Uterus (tissue), 4 donors: ENCODE measurements around the gene RRAS. TPM values are rescaled to one million over a fixed set of nuclear protein-coding genes. Genes with fewer than 3 reads are reported as not detected.
"Not testable (repeated sequence)": the region's sequence is repeated elsewhere in the genome, so short reads cannot be mapped to it uniquely, and the experiment has no call there.

Experiments used
- DNase-seq, 2 donors: peaks; one replicate each; pipeline ENCODE4 v3.0.0-alpha.2; 2019 to 2020
- H3K27ac ChIP-seq, 2 donors: fragments of 200-600 bp; sonication (generic); 1 replicate in 1 of 2; 2 replicates in 1 of 2; pipeline ENCODE4 v1.5.1; 2016 to 2018
- H3K27me3 ChIP-seq, 2 donors: fragments of 200-600 bp; sonication (generic); one replicate each; pipeline ENCODE4 v1.5.1; 2018 to 2019; ENCODE audit warnings: control low read depth in 1 of 2
- H3K36me3 ChIP-seq, 2 donors: fragments of 200-600 bp; sonication (generic); one replicate each; pipeline ENCODE4 v1.5.1; 2019; ENCODE audit warnings: control low read depth in 1 of 2
- H3K4me1 ChIP-seq, 2 donors: fragments of 200-600 bp; sonication (generic); one replicate each; pipeline ENCODE4 v1.5.1; 2018 to 2019; ENCODE audit warnings: control low read depth in 1 of 2
- H3K4me3 ChIP-seq, 2 donors: fragments of 200-600 bp; sonication (generic); 1 replicate in 1 of 2; 2 replicates in 1 of 2; pipeline ENCODE4 v1.5.1; 2018 to 2019; ENCODE audit warnings: mild to moderate bottlenecking in 1 of 2
- H3K9me3 ChIP-seq, 2 donors: fragments of 200-600 bp; sonication (generic); one replicate each; pipeline ENCODE4 v1.5.1; 2019; ENCODE audit warnings: control low read depth in 1 of 2
- CTCF ChIP-seq, 4 experiments: fragments of 200-600 bp in 2 of 4; fragments of 450-650 bp in 2 of 4; sonication (generic) in 2 of 4; IDR thresholded peaks; one replicate each; pipeline ENCODE4 v1.5.1; 2016 to 2019; ENCODE audit warnings: antibody characterized with exemption in 4 of 4, mild to moderate bottlenecking in 2 of 4, moderate library complexity in 1 of 4
- POLR2A ChIP-seq, 2 donors: fragments of 450-650 bp; IDR thresholded peaks; one replicate each; pipeline ENCODE4 v1.6.1; 2016; ENCODE audit warnings: antibody characterized with exemption in 2 of 2, mild to moderate bottlenecking in 1 of 2, moderate library complexity in 1 of 2
- intact Hi-C: fragments of 100-400 bp; cut with DNase I; formaldehyde crosslinking; loops from one replicate; pipeline ENCODE4 v1.15.1; 2023; ENCODE audit warnings: low total_unique reads
- total RNA-seq, 4 donors: library from RNA; depleted of rRNA in 3 of 4; stranded (reverse); fragments of >200 nt in 3 of 4; gene quantifications; one replicate each; pipeline versions ENCODE4 v1.1.0 to v1.2.4, GENCODE V29; 2014 to 2023
- donor health status: DM: yes; HTN: yes; CAD: no.

Gene RRAS
- total RNA-seq, 4 donors from 2014 or later, result 17.1 to 106 (median 47.7) TPM

DNA sequence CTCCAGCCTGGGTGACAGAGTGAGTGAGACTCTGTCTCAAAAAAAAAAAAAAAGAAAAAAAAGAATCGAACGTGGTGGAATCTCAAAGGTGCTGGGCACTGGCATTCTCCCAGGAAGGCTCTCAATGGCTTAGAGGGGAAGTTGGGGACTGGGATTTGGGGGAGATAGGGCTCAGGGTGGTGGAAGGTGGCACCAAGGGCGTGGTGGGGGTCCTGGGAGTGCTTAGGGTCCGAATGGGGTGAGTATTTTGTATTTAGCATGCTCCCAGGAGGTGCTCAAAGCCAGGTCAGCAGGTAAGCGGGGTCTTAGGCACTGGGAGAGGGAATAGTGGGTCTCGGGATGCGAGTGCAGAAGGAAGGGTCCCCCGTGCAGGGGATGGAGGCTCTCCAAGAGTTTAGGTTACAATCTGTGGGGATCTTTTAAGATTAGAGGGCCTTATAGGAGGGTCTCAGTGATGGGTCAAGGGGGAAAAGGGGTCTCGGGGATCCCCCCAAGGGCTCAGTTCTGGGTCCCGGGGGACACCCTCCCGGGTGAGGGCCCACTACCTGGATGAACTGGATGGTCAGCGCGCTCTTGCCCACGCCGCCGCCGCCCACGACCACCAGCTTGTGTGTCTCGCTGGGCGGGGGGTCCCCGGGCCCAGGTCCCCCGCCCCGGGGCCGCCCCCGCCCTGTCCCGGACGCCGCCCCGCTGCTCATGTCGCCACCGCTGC lies 386 bp downstream of the RRAS start:
- intact Hi-C loops, result no loop called here
- no peak for TF ChIP-seq CTCF (IDR thresholded peaks at IDR 0.05)
- TF ChIP-seq POLR2A (IDR thresholded peaks at IDR 0.05), result peak in 1 of 2 donors; percentile 57
- no peaks in the 10 kb centered on the region for H3K9me3 ChIP-seq
- peak; percentile 52 to 63 for DNase-seq
- H3K27ac ChIP-seq, result peak overlapping the region; percentile 97 to 99
- H3K4me3 ChIP-seq, result peak overlapping the region; percentile 72 to 73
- no peaks in the 10 kb centered on the region for H3K27me3 ChIP-seq
- no peaks in the 10 kb centered on the region for H3K36me3 ChIP-seq
- peaks cover 4 to 14% of the 10 kb centered on the region in 2 donors for H3K4me1 ChIP-seq

GRCh38 chr19:49637821-49638738 lies 1.9 kb downstream of the RRAS start:
- no peaks in the 10 kb centered on the region for H3K27me3 ChIP-seq
- TF ChIP-seq CTCF (IDR thresholded peaks at IDR 0.05) (no peak), POLR2A (IDR thresholded peaks at IDR 0.05) (peak in 1 of 2 donors; percentile 23)
- peak overlapping the region; percentile 72 to 73 for H3K4me3 ChIP-seq
- H3K9me3 ChIP-seq, result no peaks in the 10 kb centered on the region
- no peaks in the 10 kb centered on the region for H3K36me3 ChIP-seq
- DNase-seq, result peak; percentile 85 to 86
- intact Hi-C loops, result no loop called here
- H3K4me1 ChIP-seq, result peaks cover under 1 to 5% of the 10 kb centered on the region in 2 donors
- H3K27ac ChIP-seq, result peak overlapping the region; percentile 97 to 99

DNA sequence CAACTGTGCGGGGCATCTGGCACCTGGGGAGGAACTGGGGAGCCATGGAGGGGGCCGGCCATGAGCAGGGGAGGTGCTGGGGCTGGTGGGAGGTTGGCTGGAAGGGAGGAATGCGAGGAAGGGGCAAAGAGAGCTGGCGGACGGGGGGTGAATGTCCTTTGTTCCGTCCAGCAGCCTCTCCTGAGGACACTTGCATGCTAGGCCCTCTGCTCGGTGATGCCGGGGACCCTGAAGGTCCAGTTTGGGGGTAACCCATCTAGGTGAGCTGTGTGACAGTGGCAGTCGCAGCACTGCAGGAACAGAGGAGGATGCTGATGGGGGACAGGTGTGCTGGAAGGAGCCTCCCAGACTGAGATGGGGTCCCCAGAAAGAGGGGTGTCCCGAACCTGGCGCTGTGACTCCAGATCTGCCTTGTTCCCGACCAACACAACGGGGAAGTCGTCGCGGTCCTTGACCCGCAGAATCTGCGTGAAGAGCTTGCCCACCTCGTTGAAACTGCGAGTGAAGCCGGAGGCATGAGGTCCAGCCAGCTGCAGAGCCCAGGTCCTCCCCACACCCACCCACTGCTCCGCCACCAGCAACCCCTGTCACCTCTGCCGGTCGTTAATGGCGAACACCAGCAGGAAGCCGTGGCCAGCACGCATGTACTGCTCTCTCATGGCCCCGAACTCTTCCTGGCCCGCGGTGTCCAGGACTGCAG lies 3.6 kb downstream of the RRAS start:
- H3K27me3 ChIP-seq, result no peaks in the 10 kb centered on the region
- H3K4me3 ChIP-seq, result no peak overlapping the region
- no peaks in the 10 kb centered on the region for H3K36me3 ChIP-seq
- no peaks in the 10 kb centered on the region for H3K9me3 ChIP-seq
- H3K4me1 ChIP-seq, result no peaks in the 10 kb centered on the region
- no peak overlapping the region for H3K27ac ChIP-seq
- intact Hi-C loops, result no loop called here
- DNase-seq, result no peak
- no peak for TF ChIP-seq CTCF (IDR thresholded peaks at IDR 0.05)
- TF ChIP-seq POLR2A (IDR thresholded peaks at IDR 0.05), result no peak

- Histone ChIP-seq H3K4me3 (no peak overlapping the region), H3K4me1 (no peaks in the 10 kb centered on the region), H3K27ac (no peak overlapping the region), H3K36me3 (no peaks in the 10 kb centered on the region), H3K9me3 (no peaks in the 10 kb centered on the region), H3K27me3 (no peaks in the 10 kb centered on the region)
- DNase-seq, result no peak
- no peak for TF ChIP-seq CTCF (IDR thresholded peaks at IDR 0.05)
- no peak for TF ChIP-seq POLR2A (IDR thresholded peaks at IDR 0.05)
- intact Hi-C loops, result no loop called here
Measured at GRCh38 chr19:49635530-49636232, 4.3 kb downstream of the RRAS start.

DNA sequence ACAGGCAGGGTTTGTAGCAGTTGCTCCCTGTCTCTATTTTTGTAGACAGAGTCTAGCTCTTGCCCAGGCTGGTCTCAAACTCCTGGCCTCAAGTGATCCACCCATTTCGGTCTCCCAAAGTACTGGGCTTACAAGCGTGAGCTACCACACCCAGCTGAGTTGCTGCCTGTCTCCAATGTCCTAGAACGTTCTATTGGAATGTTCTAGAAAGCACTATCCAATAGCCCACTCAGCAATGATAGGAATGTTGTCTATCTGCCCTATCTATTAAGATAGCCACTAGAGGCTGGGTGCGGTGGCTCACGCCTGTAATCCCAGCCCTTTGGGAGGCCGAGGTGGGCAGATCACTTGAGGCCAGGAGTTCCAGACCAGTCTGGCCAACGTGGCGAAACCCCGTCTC lies 6.7 kb downstream of the RRAS start:
- DNase-seq, H3K9me3 ChIP-seq, H3K27ac ChIP-seq, intact Hi-C loops, H3K4me3 ChIP-seq, H3K4me1 ChIP-seq, H3K36me3 ChIP-seq, H3K27me3 ChIP-seq: not testable (repeated sequence)
